Neural crest cell (in vitro differentiated cells): ENCODE data around the gene MTX1. TPM values are rescaled to one million over a fixed set of nuclear protein-coding genes. Genes with fewer than 3 reads are reported as not detected.

Experiments
- DNase-seq: peaks from one replicate; pipeline ENCODE4 v3.0.0; 2021; ENCODE audit warnings: low read depth, mixed read lengths, low spot score
- H3K27ac Mint-ChIP-seq: one replicate; pipeline ENCODE4 v1.8.0; 2021; ENCODE audit warnings: mild to moderate bottlenecking, mixed read lengths; ENCODE audit not compliant: unreplicated experiment
- H3K27me3 Mint-ChIP-seq: 2 replicates; pipeline ENCODE4 v1.8.0; 2021; ENCODE audit warnings: low read depth, mild to moderate bottlenecking, mixed read lengths
- H3K36me3 Mint-ChIP-seq: 2 replicates; pipeline ENCODE4 v1.8.0; 2021; ENCODE audit warnings: low read depth, mild to moderate bottlenecking, mixed read lengths
- H3K4me1 Mint-ChIP-seq: 2 replicates; pipeline ENCODE4 v1.8.0; 2021; ENCODE audit warnings: mixed read lengths
- H3K4me3 Mint-ChIP-seq: one replicate; pipeline ENCODE4 v1.8.0; 2021; ENCODE audit warnings: mild to moderate bottlenecking, mixed read lengths
- H3K9me3 Mint-ChIP-seq: 2 replicates; pipeline ENCODE4 v1.8.0; 2021; ENCODE audit warnings: mixed read lengths
- CTCF ChIP-seq: fragments of 200-600 bp; sonication (generic); conservative IDR thresholded peaks from 2 replicates; pipeline ENCODE4 v1.5.0; 2021; ENCODE audit warnings: antibody characterized with exemption, mild to moderate bottlenecking
- total RNA-seq: library from RNA; stranded (reverse); gene quantifications from 2 replicates; pipeline ENCODE4 v1.2.1, GENCODE V29; 2021

Gene MTX1
- total RNA-seq, 1 donor from 2014 or later = 38.3 TPM

GRCh38 chr1:155169541-155169940, 39.0 kb upstream of the MTX1 start:
- peaks cover 6% of the 10 kb centered on the region for H3K36me3 Mint-ChIP-seq
- TF ChIP-seq CTCF = no peak
- H3K27ac Mint-ChIP-seq = no peak overlapping the region
- H3K27me3 Mint-ChIP-seq = peaks cover 3% of the 10 kb centered on the region
- H3K9me3 Mint-ChIP-seq = no peaks in the 10 kb centered on the region
- peak overlapping the region; percentile 22 for H3K4me3 Mint-ChIP-seq
- H3K4me1 Mint-ChIP-seq = peaks cover 37% of the 10 kb centered on the region
- no peak for DNase-seq

- peaks cover 3% of the 10 kb centered on the region for H3K27me3 Mint-ChIP-seq
- no peaks in the 10 kb centered on the region for H3K9me3 Mint-ChIP-seq
- H3K36me3 Mint-ChIP-seq = peaks cover 6% of the 10 kb centered on the region
- no peak for DNase-seq
- no peak overlapping the region for H3K27ac Mint-ChIP-seq
- peaks cover 43% of the 10 kb centered on the region for H3K4me1 Mint-ChIP-seq
- peak overlapping the region; percentile 78 for H3K4me3 Mint-ChIP-seq
- TF ChIP-seq CTCF = no peak
Observed at GRCh38 chr1:155170101-155170785, 38.3 kb upstream of the MTX1 start.

GRCh38 chr1:155170806-155171205, 37.7 kb upstream of the MTX1 start:
- Mint-ChIP-seq H3K4me3 (peak overlapping the region; percentile 100), H3K4me1 (peaks cover 43% of the 10 kb centered on the region)
- no peak for DNase-seq

GRCh38 chr1:155171836-155172731, 36.4 kb upstream of the MTX1 start:
- TF ChIP-seq CTCF = no peak
- Mint-ChIP-seq H3K36me3 (peaks cover 6% of the 10 kb centered on the region), H3K27ac (peak overlapping the region; percentile 97), H3K27me3 (peaks cover 3% of the 10 kb centered on the region), H3K4me1 (peaks cover 46% of the 10 kb centered on the region), H3K9me3 (no peaks in the 10 kb centered on the region), H3K4me3 (peak overlapping the region; percentile 100)
- no peak for DNase-seq

More at GRCh38 chr1:155170806-155171205, 37.7 kb upstream of the MTX1 start:
- Mint-ChIP-seq H3K9me3 (no peaks in the 10 kb centered on the region), H3K36me3 (peaks cover 6% of the 10 kb centered on the region), H3K27ac (no peak overlapping the region), H3K27me3 (peaks cover 3% of the 10 kb centered on the region)
- no peak for TF ChIP-seq CTCF

- DNase-seq = peak; percentile 97
- Mint-ChIP-seq H3K27ac (peak within 1 kb of the TSS; percentile 97), H3K27me3 (peaks cover 3% of the 10 kb centered on the region), H3K9me3 (no peaks in the 10 kb centered on the region), H3K36me3 (peaks cover 9% of the 10 kb centered on the region), H3K4me3 (peak within 1 kb of the TSS; percentile 100), H3K4me1 (peaks cover 38% of the 10 kb centered on the region)
- peak; percentile 94 for TF ChIP-seq CTCF
Observed at GRCh38 chr1:155172732-155173477, 35.6 kb upstream of the MTX1 start, which contains the start of gene KRTCAP2. KRTCAP2 (minus strand) TSS chr1:155173304; CDS start chr1:155173224, 80 bp downstream.
